ENCODE measurements around the gene MSLN. TPM values are rescaled to one million over a fixed set of nuclear protein-coding genes. Genes with fewer than 3 reads are reported as not detected.

MSLN gene
- total RNA-seq, 1 experiment from 2014 or later = 0.14 TPM

DNA sequence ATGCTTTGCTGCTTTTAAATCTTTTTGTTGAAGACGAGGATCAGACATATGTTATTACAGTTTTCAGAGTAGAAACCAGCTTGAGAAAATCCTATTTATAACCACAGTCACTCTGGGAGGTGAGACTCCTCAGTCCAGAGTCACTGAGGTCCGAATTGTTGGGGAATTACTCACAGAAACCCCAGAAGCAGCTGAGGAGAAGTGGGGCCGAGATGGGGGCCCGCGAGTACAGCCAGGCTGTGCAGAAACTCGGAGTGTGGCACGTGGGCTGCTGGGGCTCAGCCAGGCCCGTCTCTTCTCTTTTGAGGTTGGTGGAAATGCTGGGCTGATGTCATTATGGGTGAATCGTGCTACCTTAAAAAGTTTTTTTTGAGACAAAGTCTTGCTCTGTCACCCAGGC, 54.4 kb downstream of the MSLN start:
- DNase-seq (ENCODE audit: low spot score) = no peak
- in situ Hi-C loops (cut with HindIII; ENCODE audit: low sequenced_read_pairs) = no loop called here

DNA sequence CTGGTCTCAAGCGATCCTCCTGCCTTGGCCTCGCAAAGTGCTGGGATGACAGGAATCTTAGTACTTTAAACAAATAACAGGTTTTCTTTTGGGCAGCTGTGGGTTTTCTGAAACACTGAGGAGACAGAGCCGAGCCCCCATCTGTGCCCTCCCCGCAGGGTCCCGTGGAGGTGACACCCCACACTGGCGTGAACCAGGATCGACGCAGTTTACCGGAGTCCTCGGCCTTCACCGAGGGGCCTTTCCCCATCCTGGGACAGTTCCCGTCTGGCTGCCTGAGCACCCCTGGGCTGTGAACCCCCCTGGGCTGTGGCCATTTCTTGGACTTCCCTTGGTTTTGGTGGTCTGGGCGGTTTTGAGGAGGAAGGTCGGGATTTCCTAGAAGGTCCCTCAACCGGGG, 55.3 kb downstream of the MSLN start:
- DNase-seq (ENCODE audit: low spot score) = no peak
- in situ Hi-C loops (cut with HindIII; ENCODE audit: low sequenced_read_pairs) = no loop called here

DNA sequence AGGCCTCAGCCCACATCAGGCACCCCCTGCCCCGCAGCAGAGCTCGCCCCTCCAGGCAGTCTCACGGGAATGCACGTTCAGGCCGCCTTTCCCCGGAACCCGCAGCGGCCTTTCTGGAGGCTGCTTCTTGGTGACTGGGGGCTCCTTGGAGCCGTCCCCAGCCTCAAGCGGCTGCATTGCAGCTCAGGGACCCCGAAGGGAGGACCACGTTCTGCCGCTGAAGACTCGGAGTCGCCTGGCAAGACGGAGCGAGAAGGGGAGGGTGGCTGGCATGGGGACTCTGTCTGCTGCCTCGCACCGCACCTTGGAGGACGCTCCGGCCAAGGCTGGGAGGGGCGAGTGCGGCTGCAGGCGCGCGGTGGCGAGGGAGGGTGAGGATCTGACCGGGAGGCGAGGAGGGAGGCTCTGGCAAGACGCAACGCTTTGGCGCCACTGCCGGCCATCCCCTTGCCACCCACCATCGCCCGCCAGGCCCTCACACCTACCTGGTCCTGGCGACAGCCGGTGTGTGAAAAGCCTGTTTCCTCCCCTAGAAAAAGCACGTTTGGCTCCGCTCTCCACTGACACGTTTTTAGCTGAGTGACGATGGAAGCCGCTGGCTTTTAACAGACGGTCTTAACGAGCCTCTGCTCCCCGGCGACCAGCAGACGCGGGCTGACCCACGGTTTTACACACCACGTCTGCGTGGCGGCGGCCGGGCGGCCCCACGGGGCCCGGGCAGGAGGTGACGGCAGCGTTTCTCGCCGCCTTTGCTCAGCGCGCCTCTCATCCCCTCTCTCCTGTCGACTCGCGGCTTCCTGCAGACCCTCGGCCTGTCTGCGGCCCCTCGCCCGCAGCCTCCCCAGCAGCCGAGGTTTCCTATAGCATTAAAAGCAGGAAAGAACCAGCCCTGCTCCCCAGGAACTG, 56.7 kb downstream of the MSLN start:
- no peak for DNase-seq (ENCODE audit: low spot score)
- in situ Hi-C loops (cut with HindIII; ENCODE audit: low sequenced_read_pairs) = no loop called here

DNA sequence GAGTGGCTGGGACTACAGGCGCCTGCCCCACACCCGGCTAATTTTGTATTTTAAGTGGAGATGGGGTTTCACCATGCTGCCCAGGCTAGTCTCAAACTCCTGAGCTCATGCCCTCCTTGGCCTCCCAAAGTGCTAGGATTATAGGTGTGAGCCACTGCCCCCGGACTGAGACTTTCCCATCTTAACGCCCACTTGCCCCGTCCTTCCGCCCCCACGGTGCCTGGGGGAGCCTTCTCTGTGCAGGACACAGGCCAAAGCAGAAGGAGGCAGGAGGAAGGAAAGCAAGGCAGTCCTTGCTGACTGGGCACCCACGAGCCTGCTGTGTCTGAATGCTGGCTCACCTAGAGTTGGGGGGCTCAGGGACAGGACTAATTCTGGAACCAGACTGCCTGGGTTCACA, 57.6 kb downstream of the MSLN start:
- in situ Hi-C loops (cut with HindIII; ENCODE audit: low sequenced_read_pairs) = no loop called here
- DNase-seq (ENCODE audit: low spot score) = no peak

Other genes starting within 250 kb of the MSLN start
- gene CAPN15, start 233.0 kb upstream of the MSLN start, total RNA-seq (2014; rRNA removed; shearing (Covaris generic)) = 38.8 and 54.3 TPM in 2 replicates
- gene PRR35, start 200.3 kb upstream of the MSLN start, total RNA-seq (2014; rRNA removed; shearing (Covaris generic)) = 0.41 and 2.3 TPM in 2 replicates
- 2.7 and 4.1 TPM in 2 replicates for gene NHLRC4, start 193.7 kb upstream of the MSLN start, total RNA-seq (2014; rRNA removed; shearing (Covaris generic))
- gene PIGQ, start 190.8 kb upstream of the MSLN start, total RNA-seq (2014; rRNA removed; shearing (Covaris generic)) = 38.8 and 54.4 TPM in 2 replicates
- 28.6 and 32.2 TPM in 2 replicates for gene RAB40C, start 170.7 kb upstream of the MSLN start, total RNA-seq (2014; rRNA removed; shearing (Covaris generic))
- gene WFIKKN1, start 129.7 kb upstream of the MSLN start, total RNA-seq (2014; rRNA removed; shearing (Covaris generic)) = 44.6 and 64.4 TPM in 2 replicates
- 119 and 161 TPM in 2 replicates for gene METTL26, start 124.4 kb upstream of the MSLN start, total RNA-seq (2014; rRNA removed; shearing (Covaris generic))
- gene MCRIP2, start 118.9 kb upstream of the MSLN start, total RNA-seq (2014; rRNA removed; shearing (Covaris generic)) = 65.4 and 108 TPM in 2 replicates
- 25.0 and 39.8 TPM in 2 replicates for gene WDR90, start 111.4 kb upstream of the MSLN start, total RNA-seq (2014; rRNA removed; shearing (Covaris generic))
- gene RHOT2, start 92.6 kb upstream of the MSLN start, total RNA-seq (2014; rRNA removed; shearing (Covaris generic)) = 83.4 and 104 TPM in 2 replicates
- gene RHBDL1, start 85.1 kb upstream of the MSLN start, total RNA-seq (2014; rRNA removed; shearing (Covaris generic)) = 1.1 and 1.5 TPM in 2 replicates
- gene STUB1, start 80.3 kb upstream of the MSLN start, total RNA-seq (2014; rRNA removed; shearing (Covaris generic)) = 145 and 207 TPM in 2 replicates
- 3.8 and 4.0 TPM in 2 replicates for gene JMJD8, start 76.4 kb upstream of the MSLN start, total RNA-seq (2014; rRNA removed; shearing (Covaris generic))
- gene WDR24, start 70.3 kb upstream of the MSLN start, total RNA-seq (2014; rRNA removed; shearing (Covaris generic)) = 6.2 and 7.9 TPM in 2 replicates
- 14.6 and 19.4 TPM in 2 replicates for gene FBXL16, start 54.9 kb upstream of the MSLN start, total RNA-seq (2014; rRNA removed; shearing (Covaris generic))
- 428 and 493 TPM in 2 replicates for gene METRN, start 45.6 kb upstream of the MSLN start, total RNA-seq (2014; rRNA removed; shearing (Covaris generic))
- gene ANTKMT, start 39.6 kb upstream of the MSLN start, total RNA-seq (2014; rRNA removed; shearing (Covaris generic)) = 45.5 and 47.6 TPM in 2 replicates
- gene CCDC78, start 34.3 kb upstream of the MSLN start, total RNA-seq (2014; rRNA removed; shearing (Covaris generic)) = 20.0 and 26.4 TPM in 2 replicates
- 42.3 and 43.1 TPM in 2 replicates for gene HAGHL, start 33.6 kb upstream of the MSLN start, total RNA-seq (2014; rRNA removed; shearing (Covaris generic))
- 29.6 and 49.4 TPM in 2 replicates for gene CIAO3, start 19.7 kb upstream of the MSLN start, total RNA-seq (2014; rRNA removed; shearing (Covaris generic))
- gene RPUSD1, start 27.6 kb downstream of the MSLN start, total RNA-seq (2014; rRNA removed; shearing (Covaris generic)) = 69.3 and 95.5 TPM in 2 replicates
- 60.2 and 61.4 TPM in 2 replicates for gene CHTF18, start 27.9 kb downstream of the MSLN start, total RNA-seq (2014; rRNA removed; shearing (Covaris generic))
- gene GNG13, start 40.0 kb downstream of the MSLN start, total RNA-seq (2014; rRNA removed; shearing (Covaris generic)) = 0.17 TPM in 1 of 2 replicates, not detected in the other
- 25.9 and 34.1 TPM in 2 replicates for gene LMF1, start 210.2 kb downstream of the MSLN start, total RNA-seq (2014; rRNA removed; shearing (Covaris generic))
- 72.7 and 82.6 TPM in 2 replicates for gene SOX8, start 221.0 kb downstream of the MSLN start, total RNA-seq (2014; rRNA removed; shearing (Covaris generic))

Measured in G401 (cell line).